Measurements from ENCODE around the gene ALX3. TPM values are rescaled to one million over a fixed set of nuclear protein-coding genes. Genes with fewer than 3 reads are reported as not detected.

ALX3 gene
- total and polyA plus RNA-seq, 10 donors, result 0.10 to 0.12 TPM; not detected in 8

GRCh38 chr1:110060662-110061060 is 9.8 kb downstream of the ALX3 start:
- no peaks in the 10 kb centered on the region for H3K9me3 ChIP-seq
- TF ChIP-seq POLR2A (IDR thresholded peaks at IDR 0.05) (no peak), POLR2AphosphoS5 (IDR thresholded peaks at IDR 0.05) (no peak)
- TF ChIP-seq, protein P1, sequence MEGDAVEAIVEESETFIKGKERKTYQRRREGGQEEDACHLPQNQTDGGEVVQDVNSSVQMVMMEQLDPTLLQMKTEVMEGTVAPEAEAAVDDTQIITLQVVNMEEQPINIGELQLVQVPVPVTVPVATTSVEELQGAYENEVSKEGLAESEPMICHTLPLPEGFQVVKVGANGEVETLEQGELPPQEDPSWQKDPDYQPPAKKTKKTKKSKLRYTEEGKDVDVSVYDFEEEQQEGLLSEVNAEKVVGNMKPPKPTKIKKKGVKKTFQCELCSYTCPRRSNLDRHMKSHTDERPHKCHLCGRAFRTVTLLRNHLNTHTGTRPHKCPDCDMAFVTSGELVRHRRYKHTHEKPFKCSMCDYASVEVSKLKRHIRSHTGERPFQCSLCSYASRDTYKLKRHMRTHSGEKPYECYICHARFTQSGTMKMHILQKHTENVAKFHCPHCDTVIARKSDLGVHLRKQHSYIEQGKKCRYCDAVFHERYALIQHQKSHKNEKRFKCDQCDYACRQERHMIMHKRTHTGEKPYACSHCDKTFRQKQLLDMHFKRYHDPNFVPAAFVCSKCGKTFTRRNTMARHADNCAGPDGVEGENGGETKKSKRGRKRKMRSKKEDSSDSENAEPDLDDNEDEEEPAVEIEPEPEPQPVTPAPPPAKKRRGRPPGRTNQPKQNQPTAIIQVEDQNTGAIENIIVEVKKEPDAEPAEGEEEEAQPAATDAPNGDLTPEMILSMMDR (IDR thresholded peaks at IDR 0.05 in 8 of 11, conservative IDR thresholded peaks at IDR 0.05 in 3 of 11), result no peak
- no peak overlapping the region for H3K27ac ChIP-seq
- no peak overlapping the region for H3K4me3 ChIP-seq
- H3K4me1 ChIP-seq, result peaks cover 0 to 33% (median 12%) of the 10 kb centered on the region in 6 donors
- DNase-seq, result no peak
- WGBS, 5 donors, result 92 to 97% (median 94%) methylated on average over 7 of the region's 7 CpGs
- peaks cover 0 to 9% (median 0%) of the 10 kb centered on the region in 7 donors for H3K27me3 ChIP-seq (replicated peaks in 1 of 7)
- H3K36me3 ChIP-seq, result peaks cover 0 to 76% (median 34%) of the 10 kb centered on the region in 6 donors
- intact Hi-C loops (cut with DNase I; ENCODE audit: low total_unique reads), result no loop called here

GRCh38 chr1:110060034-110060661 is 10.3 kb downstream of the ALX3 start:
- DNase-seq, result peak; percentile 92
- Histone ChIP-seq H3K9me3 (no peaks in the 10 kb centered on the region), H3K4me1 (peaks cover 0 to 34% (median 12%) of the 10 kb centered on the region in 6 donors), H3K27ac (no peak overlapping the region), H3K27me3 (replicated peaks in 1 of 7) (peaks cover 0 to 4% (median 0%) of the 10 kb centered on the region in 7 donors), H3K36me3 (peaks cover under 1 to 81% (median 39%) of the 10 kb centered on the region in 6 donors), H3K4me3 (no peak overlapping the region)
- 79 to 95% (median 84%) methylated on average over 9 of the region's 9 CpGs for WGBS, 5 donors
- intact Hi-C loops (cut with DNase I; ENCODE audit: low total_unique reads), result no loop called here
- TF ChIP-seq, protein P1 (IDR thresholded peaks at IDR 0.05 in 8 of 11, conservative IDR thresholded peaks at IDR 0.05 in 3 of 11), result peak; percentile 37 to 92 (median 73)
- TF ChIP-seq POLR2AphosphoS5 (IDR thresholded peaks at IDR 0.05) (peak in 1 of 3 donors; percentile 12), POLR2A (IDR thresholded peaks at IDR 0.05) (no peak)

GRCh38 chr1:110059133-110059863 is 11.2 kb downstream of the ALX3 start:
- 81 to 87% (median 84%) methylated on average over 6 of the region's 6 CpGs for WGBS, 5 donors
- no peak for TF ChIP-seq POLR2A (IDR thresholded peaks at IDR 0.05)
- TF ChIP-seq, protein P1 (IDR thresholded peaks at IDR 0.05 in 8 of 11, conservative IDR thresholded peaks at IDR 0.05 in 3 of 11), result no peak
- no peak for TF ChIP-seq POLR2AphosphoS5 (IDR thresholded peaks at IDR 0.05)
- intact Hi-C loops (cut with DNase I; ENCODE audit: low total_unique reads), result no loop called here
- H3K4me1 ChIP-seq, result peaks cover 0 to 43% (median 14%) of the 10 kb centered on the region in 6 donors
- no peaks in the 10 kb centered on the region for H3K9me3 ChIP-seq
- no peak overlapping the region for H3K4me3 ChIP-seq
- peaks cover 5 to 90% (median 47%) of the 10 kb centered on the region in 6 donors for H3K36me3 ChIP-seq
- DNase-seq, result peak; percentile 51
- H3K27ac ChIP-seq, result no peak overlapping the region
- no peaks in the 10 kb centered on the region for H3K27me3 ChIP-seq (replicated peaks in 1 of 7)

- 74 to 93% (median 79%) methylated on average over 1 of the region's 1 CpG for WGBS, 5 donors
- H3K36me3 ChIP-seq, result peaks cover 5 to 97% (median 54%) of the 10 kb centered on the region in 6 donors
- TF ChIP-seq POLR2AphosphoS5 (IDR thresholded peaks at IDR 0.05) (no peak), POLR2A (IDR thresholded peaks at IDR 0.05) (no peak)
- TF ChIP-seq, protein P1 (IDR thresholded peaks at IDR 0.05 in 8 of 11, conservative IDR thresholded peaks at IDR 0.05 in 3 of 11), result no peak
- intact Hi-C loops (cut with DNase I; ENCODE audit: low total_unique reads), result no loop called here
- peaks cover 0 to 50% (median 20%) of the 10 kb centered on the region in 6 donors for H3K4me1 ChIP-seq
- no peaks in the 10 kb centered on the region for H3K9me3 ChIP-seq
- H3K27ac ChIP-seq, result peak overlapping the region in 1 of 8 donors; percentile 65
- no peak for DNase-seq
- H3K27me3 ChIP-seq (replicated peaks in 1 of 7), result no peaks in the 10 kb centered on the region
- H3K4me3 ChIP-seq, result no peak overlapping the region
These were observed 11.9 kb downstream of the ALX3 start for GRCh38 chr1:110058591-110058990.

Data from spleen (tissue), 11 donors.